CD14-positive monocyte (primary cell): Measurements from ENCODE around the gene PYGM. TPM values are rescaled to one million over a fixed set of nuclear protein-coding genes. Genes with fewer than 3 reads are reported as not detected.

Experiments used
- DNase-seq, 3 donors: peaks; one replicate each; pipeline ENCODE4 v3.0.0-alpha.2; 2011 to 2022
- H2AFZ ChIP-seq: 2 replicates; pipeline ENCODE4 v1.6.0; 2012; ENCODE audit warnings: mild to moderate bottlenecking, low read depth, low read length, inconsistent platforms; ENCODE audit not compliant: insufficient read depth, poor library complexity, severe bottlenecking
- H3K27ac ChIP-seq, 2 donors: 1 replicate in 1 of 2; 2 replicates in 1 of 2; pipeline ENCODE4 v1.5.1; 2012 to 2013; ENCODE audit warnings: low read length in 2 of 2, control low read depth in 1 of 2, inconsistent platforms in 1 of 2, low read depth in 1 of 2, mild to moderate bottlenecking in 1 of 2
- H3K27me3 ChIP-seq, 2 donors: one replicate each; pipeline versions ENCODE4 v1.6.0 to v1.6.1; 2011 to 2013; ENCODE audit warnings: low read length in 2 of 2; ENCODE audit not compliant: control insufficient read depth in 2 of 2, insufficient read depth in 2 of 2
- H3K36me3 ChIP-seq, 2 donors: replicated peaks in 1 of 2; 1 replicate in 1 of 2; 2 replicates in 1 of 2; pipeline versions ENCODE4 v1.5.1 to v1.6.1; 2012 to 2013; ENCODE audit warnings: low read length in 2 of 2, control low read depth in 1 of 2, inconsistent platforms in 1 of 2, mild to moderate bottlenecking in 1 of 2; ENCODE audit not compliant: insufficient read depth in 2 of 2, control insufficient read depth in 1 of 2
- H3K4me1 ChIP-seq, 2 donors: 1 replicate in 1 of 2; 2 replicates in 1 of 2; pipeline versions ENCODE4 v1.5.1 to v1.6.1; 2012 to 2013; ENCODE audit warnings: low read length in 2 of 2, control low read depth in 1 of 2, inconsistent platforms in 1 of 2, mild to moderate bottlenecking in 1 of 2, moderate library complexity in 1 of 2; ENCODE audit not compliant: insufficient read depth in 2 of 2, control insufficient read depth in 1 of 2
- H3K4me2 ChIP-seq: replicated peaks from 2 replicates; pipeline ENCODE3; 2012; ENCODE audit warnings: low read length, moderate library complexity, mild to moderate bottlenecking; ENCODE audit not compliant: poor library complexity, severe bottlenecking; ENCODE audit errors: extremely low read depth
- H3K4me3 ChIP-seq, 3 experiments: fragments of 200-600 bp in 1 of 3; sonication (generic) in 1 of 3; replicated peaks in 1 of 3; 1 replicate in 2 of 3; 2 replicates in 1 of 3; pipeline ENCODE4 v1.5.1; 2011 to 2013; ENCODE audit warnings: low read length in 3 of 3, mild to moderate bottlenecking in 3 of 3, control low read depth in 2 of 3, low read depth in 2 of 3, inconsistent platforms in 1 of 3, moderate library complexity in 1 of 3
- H3K79me2 ChIP-seq: 2 replicates; pipeline ENCODE4 v1.6.0; 2012; ENCODE audit warnings: mild to moderate bottlenecking, control low read depth, inconsistent platforms, low read length, moderate library complexity; ENCODE audit not compliant: insufficient read depth
- H3K9ac ChIP-seq: 2 replicates; pipeline ENCODE4 v1.6.0; 2017; ENCODE audit warnings: low read length, mild to moderate bottlenecking; ENCODE audit not compliant: insufficient read depth, poor library complexity, severe bottlenecking
- H3K9me3 ChIP-seq, 2 donors: replicated peaks in 1 of 2; 1 replicate in 1 of 2; 2 replicates in 1 of 2; pipeline versions ENCODE4 v1.5.1 to v1.6.1; 2012 to 2013; ENCODE audit warnings: low read length in 2 of 2, control low read depth in 1 of 2; ENCODE audit not compliant: control insufficient read depth in 1 of 2, insufficient read depth in 1 of 2
- H4K20me1 ChIP-seq: 2 replicates; pipeline ENCODE4 v1.6.0; 2012; ENCODE audit warnings: mild to moderate bottlenecking, low read length, control low read depth, moderate library complexity; ENCODE audit not compliant: insufficient read depth
- H3K27ac Mint-ChIP-seq, 7 donors: one replicate each; pipeline ENCODE4 v1.8.0; 2020; ENCODE audit warnings: mild to moderate bottlenecking in 7 of 7, mixed read lengths in 7 of 7, moderate library complexity in 6 of 7, inconsistent platforms in 2 of 7
- H3K27me3 Mint-ChIP-seq, 3 donors: one replicate each; pipeline ENCODE4 v1.8.0; 2021 to 2022; ENCODE audit warnings: low read depth in 3 of 3, mild to moderate bottlenecking in 3 of 3, mixed read lengths in 3 of 3, moderate library complexity in 3 of 3, inconsistent platforms in 1 of 3
- H3K36me3 Mint-ChIP-seq, 2 donors: one replicate each; pipeline ENCODE4 v1.8.0; 2020; ENCODE audit warnings: mixed read lengths in 2 of 2, inconsistent platforms in 1 of 2, mild to moderate bottlenecking in 1 of 2
- H3K4me1 Mint-ChIP-seq: one replicate; pipeline ENCODE4 v1.8.0; 2020; ENCODE audit warnings: mild to moderate bottlenecking, mixed read lengths
- H3K4me3 Mint-ChIP-seq, 2 donors: one replicate each; pipeline ENCODE4 v1.8.0; 2020; ENCODE audit warnings: mild to moderate bottlenecking in 2 of 2, mixed read lengths in 2 of 2, moderate library complexity in 1 of 2
- H3K9me3 Mint-ChIP-seq, 7 donors: one replicate each; pipeline ENCODE4 v1.8.0; 2020 to 2022; ENCODE audit warnings: mixed read lengths in 7 of 7, mild to moderate bottlenecking in 6 of 7, moderate library complexity in 6 of 7, inconsistent platforms in 2 of 7
- CTCF ChIP-seq: fragments of 200-600 bp; IDR thresholded peaks from one replicate; pipeline ENCODE4 v1.8.0; 2022; ENCODE audit warnings: antibody characterized with exemption, mild to moderate bottlenecking
- WGBS: methylation state at CpG from one replicate; pipeline ENCODE4 v1.1.5; 2013; ENCODE audit warnings: missing lambda C conversion rate; ENCODE audit not compliant: insufficient coverage; 5-methylcytosine and 5-hydroxymethylcytosine counted together
- intact Hi-C, 2 donors: fragments of 100-400 bp; cut with micrococcal nuclease; formaldehyde crosslinking; loops; one replicate each; pipeline versions ENCODE4 v1.15.0 to v1.15.1; 2023
- polyA plus RNA-seq, 3 donors: library from polyadenylated mRNA; depleted of rRNA in 1 of 3; unstranded in 2 of 3; stranded (reverse) in 1 of 3; fragments of 300-500 nt in 2 of 3; fragments of >200 nt in 1 of 3; fragmentation: Illumina TruSeq in 2 of 3; gene quantifications; 1 replicate in 2 of 3; 2 replicates in 1 of 3; pipeline ENCODE4 v1.2.3, GENCODE V29; 2012 to 2021

The PYGM gene
- polyA plus RNA-seq, 3 donors: 0.05 to 1.8 TPM; not detected in 1

DNA sequence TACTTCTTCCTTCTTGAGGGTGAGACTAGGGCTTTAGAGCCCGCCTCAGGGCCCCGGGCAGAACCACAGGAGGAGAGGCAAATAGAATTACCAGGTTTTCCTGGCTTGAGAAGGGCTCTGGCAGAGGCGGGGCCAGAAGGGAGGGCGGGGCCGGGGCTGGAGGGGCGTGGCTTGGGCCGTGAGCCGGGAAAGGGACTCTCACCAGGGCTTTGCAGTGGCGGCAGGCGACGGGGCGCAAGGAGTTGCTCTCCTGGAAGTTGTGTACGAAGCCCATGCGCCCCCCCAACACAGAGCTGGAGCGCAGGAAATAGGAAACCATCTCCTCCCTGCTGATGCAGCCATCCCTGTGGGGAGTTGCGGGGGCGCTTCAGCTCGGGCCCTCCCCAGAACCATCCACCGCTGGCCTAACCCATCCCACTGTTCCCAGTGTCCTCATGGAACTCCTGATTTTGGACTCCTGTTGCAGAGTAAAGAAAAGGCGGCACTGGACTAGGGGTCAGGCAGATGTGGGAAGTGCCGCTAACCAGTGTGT is 29.9 kb downstream of the PYGM start:
- H3K4me3 Mint-ChIP-seq: no peak overlapping the region
- no peaks in the 10 kb centered on the region for H3K9me3 Mint-ChIP-seq
- no peaks in the 10 kb centered on the region for H3K27me3 ChIP-seq
- H3K27ac ChIP-seq: no peak overlapping the region
- no peak overlapping the region for H3K9ac ChIP-seq
- TF ChIP-seq CTCF: no peak
- DNase-seq: no peak
- 81% methylated on average over 8 of the region's 21 CpGs for WGBS
- peak overlapping the region in 1 of 7 donors; percentile 25 for H3K27ac Mint-ChIP-seq
- H3K4me1 ChIP-seq: peaks cover 4 to 14% of the 10 kb centered on the region in 2 donors
- H2AFZ ChIP-seq: no peak overlapping the region
- peaks cover 18% of the 10 kb centered on the region for H3K4me1 Mint-ChIP-seq
- peaks cover 0 to 2% (median 0%) of the 10 kb centered on the region in 3 donors for H3K27me3 Mint-ChIP-seq
- peaks cover 58 to 84% of the 10 kb centered on the region in 2 donors for H3K36me3 ChIP-seq
- H3K9me3 ChIP-seq: no peaks in the 10 kb centered on the region
- peaks cover 67 to 83% of the 10 kb centered on the region in 2 donors for H3K36me3 Mint-ChIP-seq
- H3K4me3 ChIP-seq: no peak overlapping the region
- H4K20me1 ChIP-seq: peaks cover 64% of the 10 kb centered on the region
- H3K79me2 ChIP-seq: peaks cover 15% of the 10 kb centered on the region
- intact Hi-C loops: no loop called here
- no peak overlapping the region for H3K4me2 ChIP-seq

GRCh38 chr11:64728757-64729365 is 30.9 kb downstream of the PYGM start:
- Histone ChIP-seq H3K79me2 (peaks cover 11% of the 10 kb centered on the region), H3K4me3 (no peak overlapping the region), H3K4me1 (peaks cover 8 to 23% of the 10 kb centered on the region in 2 donors), H3K4me2 (no peak overlapping the region), H3K27me3 (no peaks in the 10 kb centered on the region), H3K27ac (no peak overlapping the region), H4K20me1 (peaks cover 69% of the 10 kb centered on the region), H2AFZ (no peak overlapping the region), H3K9ac (no peak overlapping the region), H3K9me3 (no peaks in the 10 kb centered on the region), H3K36me3 (peaks cover 51 to 76% of the 10 kb centered on the region in 2 donors)
- 98% methylated on average over 5 of the region's 11 CpGs for WGBS
- DNase-seq: no peak
- no peak for TF ChIP-seq CTCF
- Mint-ChIP-seq H3K36me3 (peaks cover 57 to 73% of the 10 kb centered on the region in 2 donors), H3K4me1 (peaks cover 25% of the 10 kb centered on the region), H3K27me3 (peaks cover 0 to 2% (median 0%) of the 10 kb centered on the region in 3 donors), H3K9me3 (no peaks in the 10 kb centered on the region), H3K4me3 (no peak overlapping the region), H3K27ac (peak overlapping the region in 1 of 7 donors; percentile 46)
- intact Hi-C loops: no loop called here
